ENCODE measurements around the gene FBXO34. TPM values are rescaled to one million over a fixed set of nuclear protein-coding genes. Genes with fewer than 3 reads are reported as not detected.
"Not testable (repeated sequence)": the region's sequence is repeated elsewhere in the genome, so short reads cannot be mapped to it uniquely, and the experiment has no call there.

FBXO34 gene
- total RNA-seq, 1 experiment from 2014 or later, result 12.9 TPM

GRCh38 chr14:55297611-55298499, 26.6 kb downstream of the FBXO34 start:
- H3K9me3 ChIP-seq, result no peaks in the 10 kb centered on the region
- H3K27me3 ChIP-seq, result no peaks in the 10 kb centered on the region
- DNase-seq, result no peak
- no peak overlapping the region for H3K4me3 ChIP-seq
- no peaks in the 10 kb centered on the region; the same call in 1 of the 2 replicates for H3K36me3 ChIP-seq

- Histone ChIP-seq H3K27me3 (no peaks in the 10 kb centered on the region), H3K36me3 (no peaks in the 10 kb centered on the region; the same call in 1 of the 2 replicates), H3K9me3 (no peaks in the 10 kb centered on the region), H3K4me3 (no peak overlapping the region)
- no peak for DNase-seq
Measured at GRCh38 chr14:55298500-55298822, 27.2 kb downstream of the FBXO34 start.

GRCh38 chr14:55301437-55302121, 30.4 kb downstream of the FBXO34 start:
- Histone ChIP-seq H3K27me3 (no peaks in the 10 kb centered on the region), H3K36me3 (no peaks in the 10 kb centered on the region; the same call in 1 of the 2 replicates), H3K4me3 (no peak overlapping the region), H3K9me3 (no peaks in the 10 kb centered on the region)
- DNase-seq, result no peak

- Histone ChIP-seq H3K4me3 (no peak overlapping the region), H3K9me3 (no peaks in the 10 kb centered on the region), H3K27me3 (no peaks in the 10 kb centered on the region), H3K36me3 (no peaks in the 10 kb centered on the region; the same call in 1 of the 2 replicates)
- DNase-seq, result no peak
Measured at GRCh38 chr14:55302367-55303124, 31.3 kb downstream of the FBXO34 start.

- Histone ChIP-seq H3K4me3 (no peak overlapping the region), H3K27me3 (no peaks in the 10 kb centered on the region), H3K9me3 (no peaks in the 10 kb centered on the region), H3K36me3 (no peaks in the 10 kb centered on the region)
- DNase-seq, result no peak
Measured at GRCh38 chr14:55303125-55303499, 31.9 kb downstream of the FBXO34 start.

- H3K9me3 ChIP-seq, result no peaks in the 10 kb centered on the region
- no peak for DNase-seq
- no peak overlapping the region for H3K4me3 ChIP-seq
- no peaks in the 10 kb centered on the region for H3K36me3 ChIP-seq
- no peaks in the 10 kb centered on the region for H3K27me3 ChIP-seq
Measured at GRCh38 chr14:55303691-55304145, 32.5 kb downstream of the FBXO34 start.

GRCh38 chr14:55306938-55307589, 35.8 kb downstream of the FBXO34 start:
- no peak for DNase-seq

GRCh38 chr14:55309154-55309553, 37.9 kb downstream of the FBXO34 start:
- no peak for DNase-seq
- peaks cover 5% of the 10 kb centered on the region for H3K9me3 ChIP-seq
- no peaks in the 10 kb centered on the region for H3K27me3 ChIP-seq
- H3K4me3 ChIP-seq, result no peak overlapping the region
- H3K36me3 ChIP-seq, result no peaks in the 10 kb centered on the region; the same call in 1 of the 2 replicates

More at GRCh38 chr14:55306938-55307589, 35.8 kb downstream of the FBXO34 start:
- Histone ChIP-seq H3K27me3 (no peaks in the 10 kb centered on the region), H3K4me3 (no peak overlapping the region), H3K36me3 (no peaks in the 10 kb centered on the region), H3K9me3 (no peaks in the 10 kb centered on the region; the same call in 1 of the 2 replicates)

GRCh38 chr14:55309761-55310365, 38.6 kb downstream of the FBXO34 start:
- no peak for DNase-seq
- H3K4me3 ChIP-seq, result no peak overlapping the region
- H3K9me3 ChIP-seq, result peaks cover 5% of the 10 kb centered on the region
- H3K36me3 ChIP-seq, result no peaks in the 10 kb centered on the region; the same call in 1 of the 2 replicates
- H3K27me3 ChIP-seq, result no peaks in the 10 kb centered on the region

- H3K36me3 ChIP-seq, H3K4me3 ChIP-seq, H3K27me3 ChIP-seq, H3K9me3 ChIP-seq, DNase-seq: not testable (repeated sequence)
Measured at GRCh38 chr14:55312379-55313030, 41.3 kb downstream of the FBXO34 start.

- Histone ChIP-seq H3K9me3 (peaks cover 5% of the 10 kb centered on the region), H3K4me3 (no peak overlapping the region), H3K36me3 (peaks cover 7% of the 10 kb centered on the region), H3K27me3 (no peaks in the 10 kb centered on the region)
- DNase-seq, result no peak
Measured at GRCh38 chr14:55313480-55313879, 42.3 kb downstream of the FBXO34 start.

- H3K27me3 ChIP-seq, result no peaks in the 10 kb centered on the region
- H3K4me3 ChIP-seq, result no peak overlapping the region
- peaks cover 5% of the 10 kb centered on the region for H3K9me3 ChIP-seq
- H3K36me3 ChIP-seq, result peaks cover 7% of the 10 kb centered on the region
- no peak for DNase-seq
Measured at GRCh38 chr14:55314449-55314848, 43.2 kb downstream of the FBXO34 start.

GRCh38 chr14:55316564-55316963, 45.3 kb downstream of the FBXO34 start:
- Histone ChIP-seq H3K9me3 (peaks cover 5% of the 10 kb centered on the region), H3K36me3 (peaks cover 7% of the 10 kb centered on the region), H3K4me3 (no peak overlapping the region)

GRCh38 chr14:55317542-55318306, 46.5 kb downstream of the FBXO34 start:
- H3K27me3 ChIP-seq, result no peaks in the 10 kb centered on the region
- H3K36me3 ChIP-seq, result peaks cover 7% of the 10 kb centered on the region
- H3K9me3 ChIP-seq, result peaks cover 2% of the 10 kb centered on the region; the same call in 1 of the 2 replicates
- DNase-seq, result no peak
- H3K4me3 ChIP-seq, result no peak overlapping the region

More at GRCh38 chr14:55316564-55316963, 45.3 kb downstream of the FBXO34 start:
- no peaks in the 10 kb centered on the region for H3K27me3 ChIP-seq
- no peak for DNase-seq

- no peak for DNase-seq
- no peak overlapping the region for H3K4me3 ChIP-seq
- no peaks in the 10 kb centered on the region for H3K9me3 ChIP-seq
- H3K36me3 ChIP-seq, result peaks cover 7% of the 10 kb centered on the region; the same call in 1 of the 2 replicates
- no peaks in the 10 kb centered on the region for H3K27me3 ChIP-seq
Measured at GRCh38 chr14:55318694-55319093, 47.5 kb downstream of the FBXO34 start.

Measured in MG63 (cell line).